ENCODE data around the gene NAT14.
"Not testable (repeated sequence)": the region's sequence is repeated elsewhere in the genome, so short reads cannot be mapped to it uniquely, and the experiment has no call there.

The NAT14 gene

DNA sequence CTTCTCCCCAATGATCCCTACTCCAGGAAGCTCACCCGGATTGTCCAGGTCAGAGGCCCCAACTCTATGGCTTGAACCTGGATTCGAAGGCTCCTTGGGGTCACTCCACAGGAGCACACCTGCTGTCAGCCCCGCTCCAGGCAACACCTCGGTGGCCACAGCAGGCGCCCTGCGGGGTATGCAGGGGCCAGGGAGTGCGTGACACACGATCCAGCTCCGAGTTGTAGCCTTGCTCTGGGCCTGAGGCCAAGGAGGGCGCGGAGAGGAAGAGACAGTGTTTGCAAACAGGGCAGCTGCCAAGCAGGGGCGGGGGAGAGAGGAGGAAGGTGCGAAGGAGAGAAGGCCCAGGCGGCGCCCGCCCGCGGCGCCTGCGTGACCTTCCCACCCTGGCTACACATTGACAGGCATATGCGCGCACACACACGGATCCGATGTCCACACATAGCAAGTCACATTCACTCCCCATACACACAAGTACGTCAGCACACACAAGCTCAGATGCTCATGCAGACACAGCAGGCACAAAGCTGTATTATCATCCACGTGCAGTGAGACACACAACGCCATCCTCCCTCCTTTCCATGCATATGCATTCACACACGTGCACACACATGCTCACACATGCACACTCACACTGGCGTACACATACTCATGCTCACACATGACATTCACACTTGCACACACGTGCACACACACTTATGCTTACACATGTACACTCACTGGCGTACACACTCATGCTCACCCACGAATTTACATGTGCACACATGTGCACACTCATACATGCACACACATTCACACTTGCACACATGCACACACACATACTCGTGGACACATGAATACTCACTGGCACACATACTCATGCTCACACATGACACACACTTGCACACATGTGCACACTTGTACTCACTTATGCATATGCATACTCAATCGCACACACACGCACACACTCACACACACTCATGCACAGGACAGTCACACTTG lies 41.5 kb downstream of the NAT14 start:
- DNase-seq (ENCODE audit: insufficient read length) = no peak
- TF ChIP-seq POLR2AphosphoS5 (IDR thresholded peaks at IDR 0.05; ENCODE audit: low read depth, low read length) (no peak; the same call in 1 of the 2 replicates), TAF1 (IDR thresholded peaks at IDR 0.05; ENCODE audit: borderline replicate concordance, low read depth, low read length) (no peak), POLR2A (IDR thresholded peaks at IDR 0.05; ENCODE audit: low read depth, low read length) (no peak)
- FAIRE-seq = no peak

DNA sequence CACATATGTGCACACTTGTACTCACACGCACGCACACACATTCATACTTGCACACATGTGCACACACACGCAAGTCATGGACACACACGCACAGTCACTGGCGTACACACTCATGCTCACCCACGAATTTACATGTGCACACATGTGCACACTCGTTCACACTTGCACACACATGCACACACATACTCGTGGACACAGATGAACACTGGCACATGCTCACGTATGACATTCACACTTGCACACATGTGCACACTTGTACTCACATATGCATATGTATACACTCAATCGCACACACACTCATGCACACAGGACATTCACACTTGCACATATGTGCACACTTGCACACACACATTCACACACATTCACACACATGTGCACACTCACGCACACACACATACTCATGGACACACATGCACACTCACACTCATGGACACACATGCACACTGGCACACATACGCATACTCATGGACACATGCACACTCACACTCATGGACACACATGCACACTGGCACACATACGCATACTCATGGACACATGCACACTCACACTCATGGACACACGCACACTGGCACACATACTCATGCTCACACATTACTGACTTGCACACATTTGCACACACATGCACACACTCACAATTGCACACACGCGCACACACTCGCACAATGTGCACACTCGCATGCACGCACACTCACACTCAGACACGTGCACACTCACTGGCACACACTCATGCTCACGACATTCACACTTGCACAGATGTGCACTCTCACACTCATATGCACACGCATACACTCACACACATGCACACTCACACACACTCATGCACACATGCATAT lies 42.4 kb downstream of the NAT14 start:
- FAIRE-seq (no peak), DNase-seq (ENCODE audit: insufficient read length) (no peak)
- no peak for TF ChIP-seq POLR2AphosphoS5 (IDR thresholded peaks at IDR 0.05; ENCODE audit: low read depth, low read length)

DNA sequence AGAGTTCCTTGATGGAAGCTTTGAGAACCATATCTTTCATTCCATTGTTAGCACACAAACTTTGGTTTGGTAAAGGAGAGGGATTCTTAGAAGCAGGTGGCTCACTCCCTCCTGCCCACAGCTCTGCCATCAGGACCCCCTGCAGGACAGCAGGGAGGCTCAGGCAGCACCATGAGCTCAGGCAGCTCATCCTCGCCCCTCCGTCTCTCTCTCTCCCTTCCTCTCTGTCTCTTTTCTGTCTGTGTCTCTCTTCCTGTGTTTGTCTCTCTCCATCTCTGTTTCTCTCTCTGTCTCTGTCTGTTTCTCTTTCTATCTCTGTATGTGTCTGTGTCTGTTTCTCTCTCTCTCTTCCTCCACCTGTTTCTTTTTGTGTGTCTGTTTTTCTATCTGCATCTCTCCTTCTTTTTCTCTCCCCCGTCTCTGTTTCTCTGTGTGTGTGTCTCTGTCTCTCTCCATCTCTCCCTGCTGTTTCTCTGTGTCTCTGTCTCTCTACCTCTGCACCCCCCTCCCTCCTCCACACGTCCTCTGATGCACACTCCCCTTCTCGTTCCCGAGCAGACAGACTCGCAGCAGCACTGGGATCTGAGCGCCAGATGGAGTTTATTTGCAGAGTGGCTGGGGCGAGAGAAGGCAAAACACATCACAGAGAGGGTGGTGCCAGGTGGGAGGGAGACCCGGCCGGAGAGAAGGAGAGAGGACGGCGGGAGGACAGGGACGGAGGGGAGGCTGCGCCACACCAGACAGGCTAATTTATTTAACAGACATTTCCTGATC lies 43.2 kb downstream of the NAT14 start:
- FAIRE-seq (no peak), DNase-seq (ENCODE audit: insufficient read length) (no peak)
- no peak for TF ChIP-seq POLR2AphosphoS5 (IDR thresholded peaks at IDR 0.05; ENCODE audit: low read depth, low read length)
- no peak for TF ChIP-seq POLR2A (IDR thresholded peaks at IDR 0.05; ENCODE audit: low read depth, low read length)
- TF ChIP-seq TAF1 (IDR thresholded peaks at IDR 0.05; ENCODE audit: borderline replicate concordance, low read depth, low read length) = no peak

DNA sequence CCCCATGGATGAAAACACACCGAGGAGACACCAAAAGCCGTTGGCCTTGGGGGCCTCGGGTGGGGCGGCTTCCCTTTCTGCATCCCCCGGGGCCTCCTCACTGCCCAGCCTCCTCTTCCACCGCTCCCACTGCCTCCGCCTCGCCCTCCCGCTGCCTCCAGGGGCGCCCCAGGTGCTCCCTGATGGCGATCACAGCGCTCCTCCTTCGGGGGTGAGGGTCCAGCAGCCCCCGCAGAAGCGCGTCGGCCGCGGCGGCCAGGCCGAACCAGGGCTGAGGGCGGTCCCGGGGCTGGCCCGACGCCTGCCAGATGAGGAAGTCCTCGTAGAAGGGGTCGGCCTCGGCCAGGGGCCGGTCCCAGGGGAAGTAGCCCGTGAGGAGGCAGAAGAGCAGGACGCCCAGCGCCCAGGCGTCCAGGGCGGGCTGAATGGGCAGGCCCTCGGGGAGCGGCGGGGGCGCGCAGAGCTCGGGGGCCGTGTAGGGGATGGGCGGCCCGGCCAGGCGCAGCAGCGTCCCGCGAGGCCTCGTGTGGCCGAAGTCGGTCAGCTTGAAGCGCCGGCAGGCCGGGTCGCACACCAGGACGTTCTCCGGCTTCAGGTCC lies 44.7 kb downstream of the NAT14 start:
- no peak for FAIRE-seq
- TF ChIP-seq POLR2A (IDR thresholded peaks at IDR 0.05; ENCODE audit: low read depth, low read length) (no peak), POLR2AphosphoS5 (IDR thresholded peaks at IDR 0.05; ENCODE audit: low read depth, low read length) (no peak), TAF1 (IDR thresholded peaks at IDR 0.05; ENCODE audit: borderline replicate concordance, low read depth, low read length) (no peak)
- DNase-seq (ENCODE audit: insufficient read length) = no peak

- no peak for TF ChIP-seq POLR2A (IDR thresholded peaks at IDR 0.05; ENCODE audit: low read depth, low read length)
- TF ChIP-seq POLR2AphosphoS5 (IDR thresholded peaks at IDR 0.05; ENCODE audit: low read depth, low read length) = no peak
- TF ChIP-seq TAF1 (IDR thresholded peaks at IDR 0.05; ENCODE audit: borderline replicate concordance, low read depth, low read length) = no peak
- DNase-seq (ENCODE audit: insufficient read length) = no peak
- no peak for FAIRE-seq
Measured at GRCh38 chr19:55530996-55531395, 46.0 kb downstream of the NAT14 start.

- not testable (repeated sequence) for DNase-seq (ENCODE audit: insufficient read length); FAIRE-seq
Measured at GRCh38 chr19:55534280-55534679, 49.3 kb downstream of the NAT14 start.

GRCh38 chr19:55535173-55535964 lies 50.4 kb downstream of the NAT14 start:
- DNase-seq (ENCODE audit: insufficient read length) (no peak), FAIRE-seq (no peak)
- TF ChIP-seq POLR2A (IDR thresholded peaks at IDR 0.05; ENCODE audit: low read depth, low read length) = no peak
- no peak for TF ChIP-seq POLR2AphosphoS5 (IDR thresholded peaks at IDR 0.05; ENCODE audit: low read depth, low read length)
- no peak for TF ChIP-seq TAF1 (IDR thresholded peaks at IDR 0.05; ENCODE audit: borderline replicate concordance, low read depth, low read length)

- no peak for FAIRE-seq
- TF ChIP-seq TAF1 (IDR thresholded peaks at IDR 0.05; ENCODE audit: borderline replicate concordance, low read depth, low read length) (no peak), POLR2A (IDR thresholded peaks at IDR 0.05; ENCODE audit: low read depth, low read length) (no peak), POLR2AphosphoS5 (IDR thresholded peaks at IDR 0.05; ENCODE audit: low read depth, low read length) (no peak)
- DNase-seq (ENCODE audit: insufficient read length) = no peak
Measured at GRCh38 chr19:55535965-55536350, 51.0 kb downstream of the NAT14 start.

DNA sequence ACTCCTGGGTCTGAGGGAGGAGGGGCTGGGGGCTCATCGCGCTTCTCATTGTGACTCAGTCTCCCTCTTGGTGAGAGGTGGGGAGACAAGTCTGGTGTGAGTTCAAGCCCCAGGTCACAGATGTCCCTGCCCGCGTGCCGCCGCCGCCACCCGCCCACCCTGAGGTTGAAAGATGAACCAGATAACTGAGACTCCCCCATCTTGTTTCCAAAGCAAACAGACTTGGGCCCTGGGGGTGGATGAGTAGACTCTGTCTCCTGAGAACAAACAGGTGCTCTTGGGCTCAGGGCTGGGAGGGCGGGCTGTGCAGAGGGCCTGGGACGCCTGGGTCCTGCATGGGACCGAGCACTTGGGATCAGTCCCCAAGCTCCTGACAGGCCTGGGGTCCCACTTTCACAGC lies 51.4 kb downstream of the NAT14 start:
- no peak for FAIRE-seq

More for the DNA sequence above, 51.4 kb downstream of the NAT14 start:
- no peak for DNase-seq (ENCODE audit: insufficient read length)
- TF ChIP-seq TAF1 (IDR thresholded peaks at IDR 0.05; ENCODE audit: borderline replicate concordance, low read depth, low read length) = no peak

Measured in GM12892 (cell line).